AG10803 (cell line): Measurements from ENCODE around the gene FCSK.

Source experiments
- DNase-seq: peaks from one replicate; pipeline ENCODE4 v3.0.0; 2010; ENCODE audit warnings: low read depth
- H3K4me3 ChIP-seq: 2 replicates; pipeline ENCODE4 v1.5.1; 2011; ENCODE audit warnings: mild to moderate bottlenecking, low read length, control low read depth
- TF ChIP-seq, protein P1 (sequence below): conservative IDR thresholded peaks from 2 replicates; pipeline ENCODE4 v1.5.1; 2011; ENCODE audit warnings: mild to moderate bottlenecking, low read length, control low read depth, inconsistent platforms

FCSK gene

DNA sequence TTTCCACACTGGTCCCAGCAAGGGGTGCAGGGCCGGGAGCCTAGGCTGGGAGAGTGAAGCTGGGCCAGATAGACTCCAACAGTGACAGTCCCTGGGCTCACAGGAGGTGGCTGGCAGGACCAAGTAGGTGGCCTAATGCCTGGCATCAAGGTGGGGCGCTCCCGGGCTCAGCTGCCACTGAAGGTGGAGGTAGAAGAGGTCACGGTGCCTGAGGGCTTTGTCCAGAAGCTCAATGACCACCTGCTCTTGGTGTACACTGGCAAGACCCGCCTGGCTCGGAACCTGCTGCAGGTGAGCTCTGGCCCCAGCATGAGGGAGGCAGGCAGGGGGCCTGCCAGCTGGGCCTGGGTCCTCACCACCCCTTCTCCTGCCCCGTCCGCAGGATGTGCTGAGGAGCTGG, 23.8 kb downstream of the FCSK start:
- TF ChIP-seq, protein P1, sequence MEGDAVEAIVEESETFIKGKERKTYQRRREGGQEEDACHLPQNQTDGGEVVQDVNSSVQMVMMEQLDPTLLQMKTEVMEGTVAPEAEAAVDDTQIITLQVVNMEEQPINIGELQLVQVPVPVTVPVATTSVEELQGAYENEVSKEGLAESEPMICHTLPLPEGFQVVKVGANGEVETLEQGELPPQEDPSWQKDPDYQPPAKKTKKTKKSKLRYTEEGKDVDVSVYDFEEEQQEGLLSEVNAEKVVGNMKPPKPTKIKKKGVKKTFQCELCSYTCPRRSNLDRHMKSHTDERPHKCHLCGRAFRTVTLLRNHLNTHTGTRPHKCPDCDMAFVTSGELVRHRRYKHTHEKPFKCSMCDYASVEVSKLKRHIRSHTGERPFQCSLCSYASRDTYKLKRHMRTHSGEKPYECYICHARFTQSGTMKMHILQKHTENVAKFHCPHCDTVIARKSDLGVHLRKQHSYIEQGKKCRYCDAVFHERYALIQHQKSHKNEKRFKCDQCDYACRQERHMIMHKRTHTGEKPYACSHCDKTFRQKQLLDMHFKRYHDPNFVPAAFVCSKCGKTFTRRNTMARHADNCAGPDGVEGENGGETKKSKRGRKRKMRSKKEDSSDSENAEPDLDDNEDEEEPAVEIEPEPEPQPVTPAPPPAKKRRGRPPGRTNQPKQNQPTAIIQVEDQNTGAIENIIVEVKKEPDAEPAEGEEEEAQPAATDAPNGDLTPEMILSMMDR, result no peak
- DNase-seq, result no peak
- H3K4me3 ChIP-seq, result no peak overlapping the region

DNA sequence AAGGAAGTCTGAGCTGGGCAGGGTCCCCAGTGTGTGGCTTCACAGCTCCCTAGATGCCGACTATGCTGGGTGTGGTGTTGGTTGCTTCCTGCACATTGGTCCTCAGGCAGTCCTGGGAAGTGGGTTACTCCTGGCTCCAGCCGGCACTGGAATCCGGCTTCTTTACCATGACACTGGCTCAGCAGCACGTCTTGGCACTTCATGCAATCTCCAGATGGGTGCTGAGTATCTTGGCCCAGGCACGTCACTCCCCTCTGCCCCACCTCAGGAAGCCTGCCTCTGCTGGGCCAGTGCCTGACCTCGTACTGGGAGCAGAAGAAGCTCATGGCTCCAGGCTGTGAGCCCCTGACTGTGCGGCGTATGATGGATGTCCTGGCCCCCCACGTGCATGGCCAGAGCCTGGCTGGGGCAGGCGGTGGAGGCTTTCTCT, 24.5 kb downstream of the FCSK start:
- H3K4me3 ChIP-seq, result no peak overlapping the region
- TF ChIP-seq, protein P1, result no peak
- peak; percentile 68 for DNase-seq

DNA sequence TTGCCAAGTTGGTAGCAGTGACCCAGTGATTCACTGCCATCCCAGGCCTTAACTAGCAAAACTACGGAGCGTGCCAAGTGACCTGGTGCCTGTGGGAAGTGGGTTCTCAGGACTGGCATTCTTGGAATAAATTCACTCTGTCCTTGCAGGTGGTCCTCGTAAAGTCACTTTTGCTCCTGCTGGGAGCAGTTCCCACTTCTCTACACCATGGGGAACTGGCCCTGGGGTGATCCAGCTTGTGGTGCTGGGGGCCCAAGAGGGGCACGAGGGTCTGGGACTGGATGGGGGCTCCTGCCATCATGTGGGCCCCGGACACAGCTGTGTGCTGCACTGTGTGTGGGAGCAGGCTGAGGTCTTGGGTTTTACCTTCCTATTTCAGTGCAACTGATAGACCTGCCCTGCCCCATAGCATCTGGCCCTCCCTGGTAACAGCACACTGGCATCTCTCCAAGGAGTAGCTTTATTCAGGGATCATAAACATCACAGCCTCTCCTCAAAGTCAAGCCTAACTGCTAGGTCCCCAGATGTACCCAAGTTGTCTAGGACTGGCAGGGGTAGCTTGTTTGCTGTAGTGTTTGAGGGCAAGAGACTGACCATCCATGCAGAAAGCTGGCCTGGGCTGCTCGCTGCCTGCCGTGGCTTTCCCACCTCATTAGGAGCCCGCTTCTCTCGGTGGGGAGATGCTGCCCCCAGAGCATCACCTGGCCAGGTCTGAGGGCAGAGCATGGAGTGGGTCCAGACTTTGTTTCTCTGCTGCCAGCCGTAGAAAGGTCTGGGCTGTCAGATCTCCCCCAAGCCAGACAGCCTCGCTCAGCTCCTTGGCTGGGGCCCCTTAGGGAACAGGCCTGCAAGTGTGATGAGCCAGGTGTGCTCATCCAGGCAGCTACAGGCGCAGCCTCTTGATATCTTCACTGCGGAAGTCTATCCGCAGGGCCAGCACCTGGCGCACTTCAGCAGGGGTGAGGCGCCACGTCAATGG, 26.0 kb downstream of the FCSK start:
- no peak overlapping the region for H3K4me3 ChIP-seq
- TF ChIP-seq, protein P1, result no peak
- DNase-seq, result no peak

DNA sequence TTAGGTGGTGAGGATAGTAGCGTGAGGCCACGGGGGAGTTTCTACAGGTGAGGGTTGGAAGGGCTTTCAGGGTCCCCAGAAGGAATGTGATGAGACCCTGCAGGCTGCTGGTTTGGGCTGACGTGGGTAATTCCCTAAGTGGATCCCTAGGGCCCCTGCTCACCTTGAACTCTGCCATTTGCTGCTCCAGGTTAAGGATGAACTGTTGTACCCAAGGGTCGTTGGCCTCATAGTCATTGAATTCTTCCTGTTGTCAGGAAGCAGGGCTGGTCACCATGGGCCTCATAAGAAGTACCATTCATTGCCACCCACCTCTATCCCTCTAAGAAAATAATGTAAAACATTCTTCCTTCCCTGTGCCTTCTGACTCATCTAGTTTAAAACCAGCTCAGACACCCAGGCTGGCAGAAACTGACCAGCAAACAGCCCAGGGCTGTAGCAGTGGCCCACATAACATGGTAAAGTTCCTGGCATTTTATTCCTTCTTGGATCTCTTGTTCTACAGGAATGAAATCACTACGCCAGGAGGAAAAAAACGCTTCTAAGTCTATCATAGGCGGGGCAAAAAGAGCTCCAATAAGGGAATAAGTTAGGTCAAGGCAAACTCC, 27.6 kb downstream of the FCSK start:
- TF ChIP-seq, protein P1, result no peak
- DNase-seq, result peak; percentile 22

DNA sequence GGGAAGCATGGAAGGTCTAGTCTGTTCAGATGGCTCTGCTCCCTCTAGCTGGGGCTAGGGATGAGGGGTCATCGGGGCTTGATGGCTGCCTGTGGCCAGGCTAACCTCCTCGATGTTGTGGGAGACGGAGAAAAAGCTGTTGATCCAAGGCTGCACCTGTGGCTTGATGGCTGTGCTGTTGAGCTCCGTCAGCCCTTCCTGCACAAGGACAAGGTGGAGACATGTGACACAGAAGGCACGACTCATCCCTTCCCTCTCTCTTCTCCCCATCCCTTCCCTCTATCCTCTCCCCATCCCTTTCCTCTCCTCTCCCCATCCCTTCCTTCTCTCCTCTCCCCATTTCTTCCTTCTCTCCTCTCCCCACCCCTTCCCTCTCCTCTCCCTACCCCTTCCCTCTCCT, 28.2 kb downstream of the FCSK start:
- TF ChIP-seq, protein P1, result no peak
- DNase-seq, result no peak

More for the DNA sequence above, 27.6 kb downstream of the FCSK start:
- no peak overlapping the region for H3K4me3 ChIP-seq

DNA sequence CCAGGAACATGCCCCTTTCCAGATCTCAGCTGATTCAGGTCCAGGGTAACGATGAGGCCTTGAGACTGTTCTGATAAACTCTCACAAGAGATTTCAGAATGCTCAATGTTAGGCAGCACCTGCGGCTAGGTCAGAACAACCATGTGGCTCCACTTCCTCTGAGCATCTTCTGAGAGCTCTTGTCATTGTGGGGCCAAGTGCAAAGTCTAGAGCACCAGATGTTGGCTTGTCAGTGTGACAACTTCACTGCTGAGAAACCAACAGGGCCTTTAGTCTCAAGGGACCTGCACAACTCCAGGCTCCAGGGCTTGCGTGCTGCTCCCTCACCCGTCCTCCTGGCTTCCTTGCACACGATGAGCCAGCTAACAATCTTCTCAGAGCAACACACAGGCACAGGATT, 29.0 kb downstream of the FCSK start:
- no peak overlapping the region for H3K4me3 ChIP-seq
- TF ChIP-seq, protein P1, result no peak
- DNase-seq, result no peak

More for the DNA sequence above, 28.2 kb downstream of the FCSK start:
- no peak overlapping the region for H3K4me3 ChIP-seq
